H1 (cell line): ENCODE results near the gene UQCR10. TPM values are rescaled to one million over a fixed set of nuclear protein-coding genes. Genes with fewer than 3 reads are reported as not detected.

Experiments
- CTCF ChIA-PET: fragments of 300-600 bp; sonication (Branson Sonifier 250); formaldehyde crosslinking; loops from one replicate; lab custom pipeline; 2021; ENCODE audit not compliant: partially characterized antibody; lab: Charles Lee
- POLR2A ChIA-PET: fragments of 300-600 bp; sonication (Branson Sonifier 250); formaldehyde crosslinking; loops from one replicate; lab custom pipeline; 2021; ENCODE audit warnings: inconsistent platforms; ENCODE audit not compliant: partially characterized antibody; lab: Charles Lee
- DNase-seq, 2 experiments: peaks; one replicate each; pipeline versions ENCODE4 v3.0.0 to v3.0.0-alpha.2; 2010 to 2022; ENCODE audit warnings: low spot score in 2 of 2, low read depth in 1 of 2, mixed read lengths in 1 of 2
- FAIRE-seq: peaks from 2 replicates; lab custom pipeline; 2011; peaks lifted over from hg19 to GRCh38; lab: Jason Lieb, UNC
- H2AFZ ChIP-seq: 2 replicates; pipeline ENCODE4 v1.8.1; 2012; ENCODE audit warnings: low read length, inconsistent platforms
- H2AK5ac ChIP-seq: 2 replicates; pipeline ENCODE4 v1.6.1; 2013; ENCODE audit warnings: low read depth, low read length
- H2BK120ac ChIP-seq: replicated peaks from 2 replicates; pipeline ENCODE3; 2013; ENCODE audit warnings: low read depth, low read length, inconsistent platforms
- H2BK12ac ChIP-seq: 2 replicates; pipeline ENCODE4 v1.6.1; 2013; ENCODE audit warnings: low read depth, low read length
- H2BK15ac ChIP-seq: 2 replicates; pipeline ENCODE4 v1.6.1; 2013; ENCODE audit warnings: low read length
- H2BK20ac ChIP-seq: 2 replicates; pipeline ENCODE4 v1.6.1; 2013; ENCODE audit warnings: low read length
- H2BK5ac ChIP-seq: 2 replicates; pipeline ENCODE4 v1.6.1; 2013; ENCODE audit warnings: low read depth, low read length
- H3K14ac ChIP-seq: 2 replicates; pipeline ENCODE4 v1.6.1; 2013; ENCODE audit warnings: inconsistent platforms; ENCODE audit not compliant: insufficient read length
- H3K18ac ChIP-seq: 2 replicates; pipeline ENCODE4 v1.6.1; 2013; ENCODE audit warnings: low read length; ENCODE audit errors: extremely low read depth
- H3K23ac ChIP-seq: 2 replicates; pipeline ENCODE4 v1.6.1; 2013; ENCODE audit warnings: inconsistent platforms; ENCODE audit not compliant: insufficient read length
- H3K23me2 ChIP-seq: 2 replicates; pipeline ENCODE4 v1.6.1; 2013; ENCODE audit warnings: low read depth, low read length
- H3K27ac ChIP-seq: 2 replicates; pipeline ENCODE4 v1.6.1; 2011; ENCODE audit warnings: low read depth, low read length, inconsistent platforms
- H3K27me3 ChIP-seq, 4 experiments: replicated peaks in 1 of 4; 1 replicate in 1 of 4; 2 replicates in 3 of 4; pipeline versions ENCODE4 v1.6.1 to v1.8.1; 2011 to 2013; ENCODE audit warnings: low read length in 3 of 4, mild to moderate bottlenecking in 3 of 4, inconsistent platforms in 2 of 4, mixed read lengths in 2 of 4, moderate library complexity in 1 of 4; ENCODE audit not compliant: control insufficient read depth in 3 of 4, insufficient read depth in 3 of 4; ENCODE audit errors: extremely low read depth in 1 of 4
- H3K36me3 ChIP-seq, 4 experiments: 2 replicates each; pipeline versions ENCODE4 v1.6.1 to v1.8.1; 2011 to 2013; ENCODE audit warnings: mild to moderate bottlenecking in 4 of 4, low read length in 3 of 4, moderate library complexity in 2 of 4, control low read depth in 1 of 4, inconsistent platforms in 1 of 4; ENCODE audit not compliant: insufficient read depth in 4 of 4, control insufficient read depth in 2 of 4
- H3K4ac ChIP-seq: replicated peaks from 2 replicates; pipeline ENCODE3; 2013; ENCODE audit warnings: low read length, low read depth, mixed read lengths, inconsistent platforms; ENCODE audit not compliant: insufficient read length
- H3K4me1 ChIP-seq, 4 experiments: replicated peaks in 1 of 4; 1 replicate in 1 of 4; 2 replicates in 3 of 4; pipeline versions ENCODE4 v1.6.1 to v1.8.1; 2011 to 2013; ENCODE audit warnings: low read length in 3 of 4, inconsistent platforms in 2 of 4, mixed read lengths in 1 of 4; ENCODE audit not compliant: insufficient read depth in 4 of 4, control insufficient read depth in 3 of 4
- H3K4me2 ChIP-seq, 2 experiments: 2 replicates each; pipeline versions ENCODE4 v1.6.1 to v1.8.1; 2011 to 2013; ENCODE audit warnings: low read depth in 2 of 2, low read length in 2 of 2, control low read depth in 1 of 2, inconsistent platforms in 1 of 2, mild to moderate bottlenecking in 1 of 2; ENCODE audit not compliant: insufficient read depth in 1 of 2
- H3K4me3 ChIP-seq, 4 experiments: fragments of 200-600, 300-600 bp in 1 of 4; sonication (generic), shearing (Covaris generic), sonication (Bioruptor Twin) in 1 of 4; 2 replicates each; pipeline versions ENCODE4 v1.5.1 to v1.8.1; 2011 to 2016; ENCODE audit warnings: low read length in 4 of 4, low read depth in 3 of 4, control low read depth in 2 of 4, inconsistent platforms in 2 of 4, mild to moderate bottlenecking in 2 of 4, mixed read lengths in 1 of 4, moderate library complexity in 1 of 4; ENCODE audit not compliant: insufficient read depth in 2 of 4; ENCODE audit errors: extremely low read depth in 1 of 4
- H3K56ac ChIP-seq: replicated peaks from 2 replicates; pipeline ENCODE3; 2013; ENCODE audit warnings: low read depth, mild to moderate bottlenecking, mixed read lengths, low read length, inconsistent platforms; ENCODE audit not compliant: insufficient read length
- H3K79me1 ChIP-seq: 2 replicates; pipeline ENCODE4 v1.6.1; 2013; ENCODE audit warnings: low read depth, low read length, control low read depth
- H3K79me2 ChIP-seq, 2 experiments: 2 replicates each; pipeline versions ENCODE4 v1.6.1 to v1.8.1; 2012 to 2013; ENCODE audit warnings: low read length in 2 of 2, mild to moderate bottlenecking in 2 of 2, inconsistent platforms in 1 of 2; ENCODE audit not compliant: insufficient read depth in 2 of 2, control insufficient read depth in 1 of 2
- H3K9ac ChIP-seq, 4 experiments: replicated peaks in 1 of 4; 1 replicate in 1 of 4; 2 replicates in 3 of 4; pipeline versions ENCODE4 v1.6.1 to v1.8.1; 2011 to 2013; ENCODE audit warnings: low read depth in 3 of 4, low read length in 3 of 4, control low read depth in 2 of 4, mild to moderate bottlenecking in 2 of 4, moderate library complexity in 2 of 4, inconsistent platforms in 1 of 4; ENCODE audit errors: extremely low read depth in 1 of 4
- H3K9me3 ChIP-seq, 2 experiments: 2 replicates each; pipeline versions ENCODE4 v1.6.1 to v1.8.1; 2012 to 2013; ENCODE audit warnings: mild to moderate bottlenecking in 2 of 2, moderate library complexity in 2 of 2, control low read depth in 1 of 2, inconsistent platforms in 1 of 2, low read depth in 1 of 2, low read length in 1 of 2, mixed read lengths in 1 of 2; ENCODE audit not compliant: insufficient read depth in 2 of 2
- H4K20me1 ChIP-seq, 2 experiments: replicated peaks in 1 of 2; 2 replicates each; pipeline versions ENCODE3 to v1.8.1; 2011 to 2013; ENCODE audit warnings: inconsistent platforms in 2 of 2, low read length in 2 of 2, mild to moderate bottlenecking in 1 of 2; ENCODE audit not compliant: insufficient read depth in 2 of 2, control insufficient read depth in 1 of 2
- H4K5ac ChIP-seq: 2 replicates; pipeline ENCODE4 v1.6.1; 2013; ENCODE audit warnings: low read length, low read depth, mixed read lengths, inconsistent platforms; ENCODE audit not compliant: insufficient read length
- H4K8ac ChIP-seq: 2 replicates; pipeline ENCODE4 v1.8.0; 2013; ENCODE audit warnings: mild to moderate bottlenecking, moderate library complexity, low read length, inconsistent platforms; ENCODE audit not compliant: insufficient read depth; ENCODE audit errors: extremely low read depth
- H4K91ac ChIP-seq: replicated peaks from 2 replicates; pipeline ENCODE3; 2013; ENCODE audit warnings: low read length, mixed read lengths, inconsistent platforms; ENCODE audit not compliant: insufficient read length
- ATF2 ChIP-seq: IDR thresholded peaks from 2 replicates; pipeline ENCODE4 v1.6.1; 2012; ENCODE audit warnings: low read length, inconsistent platforms
- BRCA1 ChIP-seq: IDR thresholded peaks from 2 replicates; pipeline ENCODE4 v1.6.1; 2012; ENCODE audit warnings: low read depth, low read length, improper control_type of control experiment
- CHD2 ChIP-seq: IDR thresholded peaks from 2 replicates; pipeline ENCODE4 v1.6.1; 2012; ENCODE audit warnings: low read length, improper control_type of control experiment
- CREB1 ChIP-seq: IDR thresholded peaks from 2 replicates; pipeline ENCODE4 v1.6.1; 2012; ENCODE audit warnings: inconsistent platforms
- KDM4A ChIP-seq: IDR thresholded peaks from one replicate; pipeline ENCODE4 v1.7.1; 2012; ENCODE audit warnings: low read depth, mild to moderate bottlenecking, moderate library complexity, low read length, inconsistent platforms; ENCODE audit not compliant: severe bottlenecking
- NRF1 ChIP-seq: IDR thresholded peaks from 2 replicates; pipeline ENCODE4 v1.6.1; 2011; ENCODE audit warnings: mild to moderate bottlenecking, low read depth, low read length, improper control_type of control experiment
- POLR2A ChIP-seq, 2 experiments: IDR thresholded peaks; 1 replicate in 1 of 2; 2 replicates in 1 of 2; pipeline ENCODE4 v1.6.1; 2011; ENCODE audit warnings: low read depth in 2 of 2, low read length in 2 of 2, mild to moderate bottlenecking in 2 of 2; ENCODE audit errors: control extremely low read depth in 1 of 2
- RNF2 ChIP-seq: fragments of 200-900, 300-1000 bp; sonication (generic); IDR thresholded peaks from 2 replicates; pipeline ENCODE4 v1.7.1; 2016; ENCODE audit warnings: borderline replicate concordance, low read depth, mild to moderate bottlenecking, antibody characterized with exemption, low read length; ENCODE audit not compliant: poor library complexity, severe bottlenecking; ENCODE audit errors: missing control alignments
- SAP30 ChIP-seq: fragments of 300-600 bp; sonication (generic); IDR thresholded peaks from 2 replicates; pipeline ENCODE4 v1.7.1; 2012; ENCODE audit warnings: low read length, moderate library complexity, mild to moderate bottlenecking, inconsistent platforms; ENCODE audit not compliant: insufficient read depth, insufficient replicate concordance
- SP4 ChIP-seq: IDR thresholded peaks from 2 replicates; pipeline ENCODE4 v1.6.1; 2012; ENCODE audit warnings: low read length, inconsistent platforms
- SRF ChIP-seq: IDR thresholded peaks from 2 replicates; pipeline ENCODE4 v1.6.1; 2011; ENCODE audit warnings: mild to moderate bottlenecking, low read depth, low read length, moderate library complexity
- TBP ChIP-seq: IDR thresholded peaks from 2 replicates; pipeline ENCODE4 v1.6.1; 2011; ENCODE audit warnings: low read depth, low read length, improper control_type of control experiment
- TCF12 ChIP-seq: IDR thresholded peaks from 2 replicates; pipeline ENCODE4 v1.6.1; 2011; ENCODE audit warnings: low read depth, mild to moderate bottlenecking, low read length
- YY1 ChIP-seq: IDR thresholded peaks from 2 replicates; pipeline ENCODE4 v1.6.1; 2011; ENCODE audit warnings: low read depth, mild to moderate bottlenecking, low read length
- WGBS, 2 experiments: shearing (Covaris generic) in 1 of 2; methylation state at CpG; one replicate each; pipeline versions ENCODE4 v1.1.6 to v1.1.7; 2013 to 2015; ENCODE audit warnings: low lambda C conversion rate in 2 of 2, mixed read lengths in 2 of 2, inconsistent platforms in 1 of 2, low coverage in 1 of 2, missing lambda C conversion rate in 1 of 2; ENCODE audit not compliant: insufficient replicate concordance in 2 of 2, insufficient coverage in 1 of 2, insufficient read length in 1 of 2; ENCODE audit errors: extremely low coverage in 1 of 2, missing lambda C conversion rate in 1 of 2; 5-methylcytosine and 5-hydroxymethylcytosine counted together
- polyA plus RNA-seq, 7 experiments: library from polyadenylated mRNA; depleted of rRNA in 3 of 7; stranded (reverse) in 5 of 7; unstranded in 2 of 7; fragments of >200 nt in 5 of 7; fragments of 200-250 nt in 2 of 7; gene quantifications; 1 replicate in 5 of 7; 2 replicates in 1 of 7; 4 replicates in 1 of 7; pipeline versions ENCODE4 v1.2.1 to v1.2.3, GENCODE V29; 2011 to 2013; ENCODE audit warnings: missing spikeins in 2 of 7, mixed read lengths in 2 of 7
- total RNA-seq: library from RNA; stranded (reverse); fragmentation: NEBNext Ultra II Directional; extraction: Animal tissue kit (Norgen Biotek cat#: 25700); gene quantifications from 2 replicates; pipeline ENCODE4 v1.2.1, GENCODE V29; 2021

Gene UQCR10
- total and polyA plus RNA-seq, 2 of the 8 experiments (the other 6 are each of a cell fraction or from before 2014, with no cell fraction given), result 102 to 260 TPM

GRCh38 chr22:29798318-29798717 lies 31.1 kb downstream of the UQCR10 start:
- H3K4me2 ChIP-seq, result no peak overlapping the region
- no peaks in the 10 kb centered on the region for H3K23me2 ChIP-seq
- H4K20me1 ChIP-seq, result no peaks in the 10 kb centered on the region
- peaks cover 0 to 3% (median 0%) of the 10 kb centered on the region in 4 experiments; a peak in 1 of 7 replicates for H3K4me1 ChIP-seq
- H3K4ac ChIP-seq, result no peak overlapping the region
- no peak overlapping the region for H3K56ac ChIP-seq
- no peak overlapping the region for H2BK5ac ChIP-seq
- POLR2A ChIA-PET, result no interaction called here
- no peak overlapping the region for H3K18ac ChIP-seq
- no peak overlapping the region for H4K5ac ChIP-seq
- DNase-seq (no peak), FAIRE-seq (no peak)
- no peaks in the 10 kb centered on the region for H3K27me3 ChIP-seq
- no peak overlapping the region for H3K23ac ChIP-seq
- H3K4me3 ChIP-seq, result no peak overlapping the region
- no peak overlapping the region for H3K27ac ChIP-seq
- CTCF ChIA-PET, result interaction anchor here (1.4 kb wide), 1 partner anchor 207 kb away, joined by 5 read pairs; no protein-coding TSS in a partner anchor
- H3K79me1 ChIP-seq, result no peaks in the 10 kb centered on the region
- H3K36me3 ChIP-seq, result peaks cover 0 to 30% (median 10%) of the 10 kb centered on the region in 4 experiments; a peak in 6 of 8 replicates
- no peak overlapping the region for H3K14ac ChIP-seq
- H2BK20ac ChIP-seq, result no peak overlapping the region
- H4K8ac ChIP-seq, result no peak overlapping the region
- no peak overlapping the region for H2BK120ac ChIP-seq
- H3K79me2 ChIP-seq, result no peaks in the 10 kb centered on the region
- H4K91ac ChIP-seq, result no peak overlapping the region
- no peak overlapping the region for H2BK15ac ChIP-seq
- no peak overlapping the region for H2AFZ ChIP-seq
- H3K9ac ChIP-seq, result no peak overlapping the region
- H2BK12ac ChIP-seq, result no peak overlapping the region
- no peak overlapping the region for H2AK5ac ChIP-seq
- 85% methylated on average over 6 of the region's 6 CpGs; no CpG with 5 or more reads in 1 of the 2 experiments for WGBS, 2 experiments
- H3K9me3 ChIP-seq, result no peaks in the 10 kb centered on the region
- TF ChIP-seq YY1 (no peak), RNF2 (no peak), ATF2 (no peak), SRF (no peak), POLR2A (IDR thresholded peaks at IDR 0.05; ENCODE audit: control extremely low read depth in 1 of 2, low read depth in 2 of 2, low read length in 2 of 2) (no peak), SP4 (no peak), TCF12 (no peak), SAP30 (no peak), NRF1 (no peak), BRCA1 (no peak), KDM4A (no peak), CREB1 (no peak), TBP (no peak), CHD2 (no peak)
